Tibial nerve (tissue), 4 donors: ENCODE measurements around the gene CYP24A1. TPM values are rescaled to one million over a fixed set of nuclear protein-coding genes. Genes with fewer than 3 reads are reported as not detected.

Source experiments
- DNase-seq, 2 donors: peaks; one replicate each; pipeline ENCODE4 v3.0.0-alpha.2; 2019; ENCODE audit warnings: low spot score in 2 of 2
- H3K27ac ChIP-seq, 4 donors: fragments of 200-600 bp; sonication (generic) in 3 of 4; one replicate each; pipeline ENCODE4 v1.5.1; 2017 to 2019; ENCODE audit warnings: mild to moderate bottlenecking in 1 of 4
- H3K27me3 ChIP-seq, 2 donors: fragments of 200-600 bp; sonication (generic) in 1 of 2; one replicate each; pipeline versions ENCODE4 v1.5.1 to v1.6.0; 2017 to 2019
- H3K36me3 ChIP-seq, 3 donors: fragments of 200-600 bp; sonication (generic); one replicate each; pipeline ENCODE4 v1.5.1; 2018 to 2019
- H3K4me1 ChIP-seq, 4 donors: fragments of 200-600 bp; sonication (generic) in 3 of 4; one replicate each; pipeline ENCODE4 v1.5.1; 2017 to 2019
- H3K4me3 ChIP-seq, 4 donors: fragments of 200-600 bp; sonication (generic) in 3 of 4; one replicate each; pipeline ENCODE4 v1.5.1; 2017 to 2019; ENCODE audit warnings: mild to moderate bottlenecking in 1 of 4, moderate library complexity in 1 of 4
- H3K9me3 ChIP-seq, 4 donors: fragments of 200-600 bp; sonication (generic) in 3 of 4; one replicate each; pipeline ENCODE4 v1.5.1; 2017 to 2019
- EP300 ChIP-seq, 2 donors: sonication (generic); formaldehyde crosslinking; IDR thresholded peaks; one replicate each; pipeline ENCODE4 v1.6.1; 2017; ENCODE audit warnings: antibody characterized with exemption in 2 of 2, mild to moderate bottlenecking in 1 of 2
- POLR2A ChIP-seq, 2 donors: fragments of 450-650 bp; IDR thresholded peaks; one replicate each; pipeline ENCODE4 v1.6.1; 2017; ENCODE audit warnings: antibody characterized with exemption in 2 of 2, mild to moderate bottlenecking in 2 of 2, moderate library complexity in 2 of 2
- WGBS, 2 donors: methylation state at CpG; one replicate each; pipeline ENCODE4 v1.1.5; 2018; 5-methylcytosine and 5-hydroxymethylcytosine counted together
- total RNA-seq, 4 donors: library from RNA; depleted of rRNA; stranded (reverse); fragments of >200 nt; gene quantifications; one replicate each; pipeline ENCODE4 v1.1.0, GENCODE V29; 2016
- TF ChIP-seq, protein P1 (sequence below), 5 experiments: fragments of 200-600 bp in 3 of 5; fragments of 450-650 bp in 2 of 5; sonication (generic) in 3 of 5; IDR thresholded peaks; one replicate each; pipeline ENCODE4 v1.5.1; 2016 to 2019; ENCODE audit warnings: antibody characterized with exemption in 5 of 5, mild to moderate bottlenecking in 3 of 5, moderate library complexity in 2 of 5

Gene CYP24A1
- total RNA-seq, 4 donors from 2014 or later = not detected

DNA sequence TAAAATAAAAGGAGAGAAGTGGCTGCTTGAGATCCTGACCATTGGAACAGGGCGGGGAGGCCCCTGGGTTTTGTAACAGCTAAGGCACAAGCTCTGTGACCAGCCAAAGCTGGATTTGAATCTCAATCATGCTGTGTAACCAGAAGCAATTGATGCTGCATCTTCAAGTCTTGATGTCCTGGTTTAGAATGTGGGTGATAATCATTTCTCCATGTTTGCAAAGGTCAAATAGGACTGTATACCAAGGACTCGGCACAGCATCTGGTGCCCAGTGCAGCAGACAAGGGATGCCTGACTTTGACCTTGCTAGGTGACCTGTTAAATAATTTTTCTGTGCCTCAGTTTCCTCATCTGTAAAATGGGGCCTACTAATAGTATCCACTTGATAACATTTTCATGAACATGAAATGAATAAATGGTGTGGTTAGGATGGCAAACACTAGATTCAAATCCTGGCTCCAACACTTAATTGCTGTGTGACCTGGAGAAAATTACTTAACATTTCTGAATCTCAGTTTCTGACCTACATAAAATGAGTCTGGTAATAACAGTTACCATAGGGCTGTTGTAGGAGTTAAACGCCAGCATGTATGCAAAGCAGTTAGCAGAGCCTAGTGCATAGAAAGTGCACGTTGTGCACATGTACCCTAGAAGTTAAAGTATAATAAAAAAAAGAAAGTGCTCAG, 57.1 kb downstream of the CYP24A1 start:
- Histone ChIP-seq H3K4me1 (no peaks in the 10 kb centered on the region), H3K9me3 (no peaks in the 10 kb centered on the region), H3K27ac (no peak overlapping the region), H3K27me3 (no peaks in the 10 kb centered on the region), H3K4me3 (no peak overlapping the region), H3K36me3 (no peaks in the 10 kb centered on the region)
- DNase-seq = no peak
- WGBS, 2 donors = 91 to 94% methylated on average over 4 of the region's 4 CpGs
- TF ChIP-seq, protein P1, sequence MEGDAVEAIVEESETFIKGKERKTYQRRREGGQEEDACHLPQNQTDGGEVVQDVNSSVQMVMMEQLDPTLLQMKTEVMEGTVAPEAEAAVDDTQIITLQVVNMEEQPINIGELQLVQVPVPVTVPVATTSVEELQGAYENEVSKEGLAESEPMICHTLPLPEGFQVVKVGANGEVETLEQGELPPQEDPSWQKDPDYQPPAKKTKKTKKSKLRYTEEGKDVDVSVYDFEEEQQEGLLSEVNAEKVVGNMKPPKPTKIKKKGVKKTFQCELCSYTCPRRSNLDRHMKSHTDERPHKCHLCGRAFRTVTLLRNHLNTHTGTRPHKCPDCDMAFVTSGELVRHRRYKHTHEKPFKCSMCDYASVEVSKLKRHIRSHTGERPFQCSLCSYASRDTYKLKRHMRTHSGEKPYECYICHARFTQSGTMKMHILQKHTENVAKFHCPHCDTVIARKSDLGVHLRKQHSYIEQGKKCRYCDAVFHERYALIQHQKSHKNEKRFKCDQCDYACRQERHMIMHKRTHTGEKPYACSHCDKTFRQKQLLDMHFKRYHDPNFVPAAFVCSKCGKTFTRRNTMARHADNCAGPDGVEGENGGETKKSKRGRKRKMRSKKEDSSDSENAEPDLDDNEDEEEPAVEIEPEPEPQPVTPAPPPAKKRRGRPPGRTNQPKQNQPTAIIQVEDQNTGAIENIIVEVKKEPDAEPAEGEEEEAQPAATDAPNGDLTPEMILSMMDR (IDR thresholded peaks at IDR 0.05) = no peak

DNA sequence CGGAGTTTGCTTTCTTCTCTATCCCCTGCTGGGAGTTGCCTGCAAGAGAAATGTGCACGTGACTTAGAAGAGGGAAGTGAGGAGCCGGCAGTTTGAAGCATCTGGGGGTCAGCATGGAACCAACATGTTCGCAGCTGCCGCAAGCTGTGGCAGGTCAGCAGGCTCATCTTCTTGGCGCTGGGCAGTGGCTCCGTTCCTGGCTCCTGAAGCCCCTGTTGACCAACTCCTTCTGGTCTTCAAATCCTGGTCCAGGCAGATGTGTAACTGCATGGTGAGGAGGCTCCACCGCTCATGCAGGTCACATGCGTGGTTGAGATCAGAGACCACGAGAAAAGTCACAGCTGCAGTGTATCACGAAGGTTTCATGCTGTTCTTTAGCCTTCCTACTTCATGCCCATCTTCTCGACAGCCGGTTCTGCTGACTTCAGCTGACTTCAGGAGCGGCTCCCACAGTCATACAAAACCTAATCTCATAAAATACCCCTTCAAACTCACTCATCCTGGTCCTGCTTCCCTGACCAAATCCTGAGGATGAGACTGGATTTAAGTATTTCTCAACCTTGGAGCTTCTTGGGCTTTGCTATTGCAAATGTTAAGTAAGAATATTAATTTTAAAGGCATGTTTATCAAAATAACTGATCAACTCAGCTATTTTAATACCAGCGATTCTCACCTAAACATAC, 58.5 kb downstream of the CYP24A1 start:
- no peak overlapping the region for H3K4me3 ChIP-seq
- TF ChIP-seq EP300 (IDR thresholded peaks at IDR 0.05) (no peak), POLR2A (IDR thresholded peaks at IDR 0.05) (no peak)
- TF ChIP-seq, protein P1 (IDR thresholded peaks at IDR 0.05) = no peak
- DNase-seq = no peak
- no peak overlapping the region for H3K27ac ChIP-seq
- no peaks in the 10 kb centered on the region for H3K36me3 ChIP-seq
- H3K27me3 ChIP-seq = no peaks in the 10 kb centered on the region
- H3K9me3 ChIP-seq = no peaks in the 10 kb centered on the region
- no peaks in the 10 kb centered on the region for H3K4me1 ChIP-seq
- WGBS, 2 donors = 79 to 83% methylated on average over 13 to 15 of the region's 15 CpGs

DNA sequence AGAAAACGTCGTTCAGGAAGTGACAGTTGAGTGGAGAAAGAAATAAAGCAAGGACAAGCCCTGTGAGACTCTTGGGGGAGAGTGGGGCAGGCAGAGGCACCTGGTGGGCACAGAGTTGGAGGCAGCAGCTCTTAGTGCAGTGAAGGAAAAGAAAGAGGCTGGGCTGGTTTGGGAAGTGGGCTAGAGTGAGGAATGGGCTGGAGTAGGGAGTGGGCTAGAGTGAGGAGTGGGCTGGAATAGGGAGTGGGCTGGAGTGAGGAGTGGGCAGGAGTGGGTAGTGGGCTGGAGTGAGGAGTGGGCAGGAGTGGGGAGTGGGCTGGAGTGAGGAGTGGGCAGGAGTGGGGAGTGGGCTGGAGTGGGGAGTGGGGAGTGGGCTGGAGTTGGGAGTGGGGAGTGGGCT, 59.7 kb downstream of the CYP24A1 start:
- Histone ChIP-seq H3K27ac (no peak overlapping the region), H3K4me3 (no peak overlapping the region), H3K36me3 (no peaks in the 10 kb centered on the region), H3K9me3 (no peaks in the 10 kb centered on the region), H3K27me3 (no peaks in the 10 kb centered on the region), H3K4me1 (no peaks in the 10 kb centered on the region)
- 63 to 68% methylated on average over 2 of the region's 2 CpGs for WGBS, 2 donors
- DNase-seq = no peak
- no peak for TF ChIP-seq EP300 (IDR thresholded peaks at IDR 0.05)

DNA sequence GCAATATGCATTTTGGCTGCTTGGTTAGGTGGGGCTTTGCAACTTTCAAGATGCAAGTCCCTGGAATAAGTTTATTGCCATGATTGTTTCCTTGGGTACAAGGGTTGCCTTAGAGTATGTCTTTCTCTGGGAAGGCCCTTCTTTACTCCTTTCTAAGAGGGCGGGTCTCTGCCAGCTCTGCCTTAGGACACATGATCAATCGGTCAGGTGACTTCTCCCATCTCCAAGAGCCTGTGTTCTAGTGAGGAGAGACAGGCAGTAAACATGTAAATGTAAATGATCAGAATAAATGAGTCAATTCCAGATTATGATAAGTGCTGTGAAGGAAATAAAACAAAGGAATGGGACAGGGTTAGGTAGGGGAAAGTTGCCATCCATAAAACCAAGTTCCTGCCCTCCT, 60.2 kb downstream of the CYP24A1 start:
- WGBS, 2 donors = 91 to 94% methylated on average over 2 of the region's 2 CpGs
- Histone ChIP-seq H3K4me1 (no peaks in the 10 kb centered on the region), H3K36me3 (no peaks in the 10 kb centered on the region), H3K27me3 (no peaks in the 10 kb centered on the region), H3K27ac (no peak overlapping the region), H3K9me3 (no peaks in the 10 kb centered on the region), H3K4me3 (no peak overlapping the region)
- TF ChIP-seq, protein P1 (IDR thresholded peaks at IDR 0.05) = no peak
- TF ChIP-seq EP300 (IDR thresholded peaks at IDR 0.05) (no peak), POLR2A (IDR thresholded peaks at IDR 0.05) (no peak)
- no peak for DNase-seq

DNA sequence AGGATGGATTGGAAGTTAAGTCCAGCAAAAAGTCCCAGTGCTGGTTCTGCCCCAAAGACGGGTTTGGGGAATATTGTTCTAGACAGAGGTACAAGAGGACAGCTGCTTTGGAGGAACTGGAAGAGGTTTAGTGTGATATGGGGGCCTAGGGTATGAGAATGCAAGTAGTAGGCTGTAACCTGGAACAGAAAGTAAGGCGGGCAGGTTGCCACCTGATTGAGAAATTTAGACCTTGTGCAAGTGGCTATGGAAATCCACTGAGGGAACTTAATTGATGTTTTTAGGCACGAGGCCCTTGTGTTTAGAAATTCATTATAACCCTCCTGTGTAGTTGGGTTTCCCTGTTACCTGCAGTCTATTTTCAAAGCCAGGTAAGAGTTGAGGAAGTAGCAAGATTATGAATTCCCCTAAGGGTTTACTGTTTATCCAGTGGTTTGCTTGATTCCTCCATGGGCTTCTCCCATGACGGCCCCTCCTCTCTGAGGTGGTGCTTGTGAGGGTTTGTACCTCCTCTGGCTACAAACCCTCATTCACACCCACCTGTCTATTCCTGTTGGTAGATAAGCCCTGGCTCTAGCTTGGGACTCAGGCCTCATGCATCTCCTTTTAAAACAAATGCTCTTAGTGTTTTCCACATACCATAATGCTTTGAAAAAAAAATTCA, 61.4 kb downstream of the CYP24A1 start:
- WGBS, 2 donors = 87 to 91% methylated on average over 4 of the region's 4 CpGs
- no peak for DNase-seq
- Histone ChIP-seq H3K27ac (no peak overlapping the region), H3K27me3 (no peaks in the 10 kb centered on the region), H3K4me3 (no peak overlapping the region), H3K4me1 (no peaks in the 10 kb centered on the region), H3K9me3 (no peaks in the 10 kb centered on the region), H3K36me3 (no peaks in the 10 kb centered on the region)
- TF ChIP-seq, protein P1 (IDR thresholded peaks at IDR 0.05) = no peak
- no peak for TF ChIP-seq POLR2A (IDR thresholded peaks at IDR 0.05)
- no peak for TF ChIP-seq EP300 (IDR thresholded peaks at IDR 0.05)
